HG02884 (cell line): Measurements from ENCODE around the gene BCR.

Source experiments
- ATAC-seq: cut with Tn5 transposase; IDR thresholded peaks from one replicate; pipeline ENCODE4 v1.9.1; 2021; ENCODE audit warnings: mild to moderate bottlenecking, moderate library complexity; ENCODE audit not compliant: unreplicated experiment

The BCR gene

GRCh38 chr22:23175817-23176644, 4.3 kb upstream of the BCR start:
- ATAC-seq: no peak

GRCh38 chr22:23176645-23177027, 3.7 kb upstream of the BCR start:
- ATAC-seq: no peak

GRCh38 chr22:23177197-23177596, 3.1 kb upstream of the BCR start:
- no peak for ATAC-seq

- no peak for ATAC-seq
These were observed 1.6 kb upstream of the BCR start for GRCh38 chr22:23178512-23179254.

DNA sequence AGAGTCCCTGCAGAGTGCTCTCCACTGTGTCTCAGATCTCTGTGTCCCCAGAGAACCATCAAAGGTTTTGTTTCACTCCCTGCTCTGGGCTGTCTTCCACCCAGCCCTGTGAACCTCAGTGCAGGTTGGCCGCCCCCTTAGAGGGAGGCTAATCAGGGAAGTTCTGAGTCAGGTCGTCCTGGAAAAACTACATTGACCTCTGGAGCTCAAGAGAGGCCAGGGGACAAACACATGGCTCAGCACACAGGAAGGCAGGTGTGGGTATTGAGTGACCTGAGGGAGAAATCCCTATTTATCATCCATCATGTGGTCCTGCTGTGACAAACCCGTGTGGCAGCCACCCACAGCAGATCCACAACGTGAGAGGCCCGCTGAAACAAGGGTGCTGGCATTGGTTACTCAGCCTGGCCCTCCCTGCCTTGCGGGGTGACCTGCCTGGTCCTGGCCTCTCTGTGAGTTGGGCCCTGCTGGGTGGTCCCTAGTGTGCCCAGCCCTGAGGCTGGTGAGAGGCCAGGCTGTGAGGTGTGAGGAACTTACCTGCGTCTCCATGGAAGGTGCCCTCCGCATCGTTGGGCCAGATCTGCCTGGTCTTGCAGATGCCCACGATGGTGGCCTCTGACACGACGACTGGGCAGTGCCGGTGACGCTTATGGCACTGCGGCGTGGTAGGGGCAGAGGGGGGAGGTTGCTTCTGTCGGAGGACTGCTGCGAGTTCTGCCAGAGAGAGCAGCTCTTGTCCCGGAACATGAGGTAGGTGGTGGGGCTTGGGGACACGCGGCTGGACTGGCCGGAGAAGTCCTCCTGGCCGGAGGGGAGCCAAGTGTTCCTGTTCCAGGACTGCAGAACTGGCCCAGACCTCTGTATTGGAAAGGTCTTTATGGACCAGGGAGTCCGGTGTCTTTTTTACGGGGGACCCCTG, 669 bp upstream of the BCR start:
- ATAC-seq: no peak

GRCh38 chr22:23180893-23181720, 798 bp downstream of the BCR start:
- no peak for ATAC-seq

DNA sequence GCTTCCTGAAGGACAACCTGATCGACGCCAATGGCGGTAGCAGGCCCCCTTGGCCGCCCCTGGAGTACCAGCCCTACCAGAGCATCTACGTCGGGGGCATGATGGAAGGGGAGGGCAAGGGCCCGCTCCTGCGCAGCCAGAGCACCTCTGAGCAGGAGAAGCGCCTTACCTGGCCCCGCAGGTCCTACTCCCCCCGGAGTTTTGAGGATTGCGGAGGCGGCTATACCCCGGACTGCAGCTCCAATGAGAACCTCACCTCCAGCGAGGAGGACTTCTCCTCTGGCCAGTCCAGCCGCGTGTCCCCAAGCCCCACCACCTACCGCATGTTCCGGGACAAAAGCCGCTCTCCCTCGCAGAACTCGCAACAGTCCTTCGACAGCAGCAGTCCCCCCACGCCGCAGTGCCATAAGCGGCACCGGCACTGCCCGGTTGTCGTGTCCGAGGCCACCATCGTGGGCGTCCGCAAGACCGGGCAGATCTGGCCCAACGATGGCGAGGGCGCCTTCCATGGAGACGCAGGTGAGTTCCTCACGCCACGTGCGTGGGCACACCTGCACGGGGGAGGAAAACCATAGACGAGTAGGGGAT, 1.5 kb downstream of the BCR start:
- no peak for ATAC-seq

DNA sequence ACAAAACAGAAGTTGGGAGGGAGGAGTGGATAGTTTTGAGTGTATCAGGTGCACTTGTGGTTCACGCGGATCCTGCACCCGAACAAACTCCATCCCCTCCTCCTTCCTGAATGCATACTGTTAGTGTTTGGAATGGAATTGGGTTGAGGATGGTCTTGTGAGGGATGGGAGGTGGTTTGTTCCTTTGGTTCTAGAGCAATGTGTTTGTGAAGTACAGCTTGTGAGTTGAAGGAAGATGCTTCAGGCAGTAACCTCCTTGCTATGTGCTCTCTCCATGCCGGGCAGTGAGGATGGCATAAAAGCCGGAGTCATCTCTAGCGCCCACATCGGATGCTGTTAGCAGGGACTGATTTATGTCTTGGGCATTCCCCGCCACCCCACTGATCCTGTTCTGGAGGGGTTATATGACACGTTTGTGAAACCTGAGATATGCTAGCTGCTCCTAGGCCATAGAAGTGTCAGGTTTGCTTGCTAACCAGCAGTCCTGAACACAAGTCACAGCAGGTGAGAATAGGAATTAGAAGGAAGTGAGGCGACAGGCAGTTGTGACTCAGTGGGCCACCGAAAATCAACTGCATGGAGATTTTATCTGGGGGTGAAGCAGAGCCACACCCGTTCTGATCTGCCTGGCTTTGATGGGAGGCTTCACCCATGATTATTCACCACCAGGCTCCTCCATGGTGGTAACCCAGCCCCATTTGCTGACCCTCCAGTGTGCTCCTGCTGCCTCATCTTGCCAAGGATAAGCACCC, 2.2 kb downstream of the BCR start:
- no peak for ATAC-seq

- no peak for ATAC-seq
These were observed 2.9 kb downstream of the BCR start for GRCh38 chr22:23183061-23183698.

- no peak for ATAC-seq
These were observed 3.9 kb downstream of the BCR start for GRCh38 chr22:23184100-23184763.

DNA sequence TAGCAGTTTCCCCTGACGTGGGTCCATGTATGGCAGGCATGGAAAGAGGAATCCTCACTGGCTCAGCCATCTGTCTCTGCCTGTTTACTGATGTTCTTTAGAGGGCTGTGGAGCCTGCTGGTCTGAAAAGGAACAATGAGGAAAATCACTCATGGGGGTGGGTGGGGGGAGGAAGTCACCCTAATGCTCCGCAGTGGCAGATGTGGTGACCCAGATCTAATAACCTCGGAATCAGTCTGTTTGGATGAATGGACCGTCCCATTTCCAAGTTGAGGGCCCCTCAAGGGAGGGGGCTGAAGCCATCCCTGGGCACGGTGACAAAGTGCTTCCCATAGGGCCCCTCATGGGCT, 4.4 kb downstream of the BCR start:
- ATAC-seq: no peak

DNA sequence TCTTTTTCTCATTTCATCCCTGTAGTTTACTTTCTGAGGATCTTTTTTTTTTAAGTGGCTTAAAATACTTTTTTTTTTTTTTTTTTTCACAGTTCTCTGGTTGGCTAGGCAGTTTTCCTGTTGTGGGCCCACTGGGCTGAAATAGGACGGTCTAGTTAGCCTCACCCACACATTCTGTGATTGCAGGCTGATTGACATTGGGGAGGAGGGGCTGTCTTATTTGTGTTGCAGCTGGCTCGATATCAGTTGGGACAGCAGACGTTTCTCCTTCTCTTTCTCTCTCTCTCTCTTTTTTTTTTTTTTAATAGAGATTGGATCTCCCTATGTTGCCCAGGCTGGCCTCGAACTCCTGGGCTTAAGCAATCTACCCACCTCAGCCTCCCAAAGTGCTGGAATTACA, 6.9 kb downstream of the BCR start:
- no peak for ATAC-seq

GRCh38 chr22:23187871-23188700, 7.8 kb downstream of the BCR start:
- ATAC-seq: no peak

GRCh38 chr22:23190526-23190925, 10.2 kb downstream of the BCR start:
- no peak for ATAC-seq

DNA sequence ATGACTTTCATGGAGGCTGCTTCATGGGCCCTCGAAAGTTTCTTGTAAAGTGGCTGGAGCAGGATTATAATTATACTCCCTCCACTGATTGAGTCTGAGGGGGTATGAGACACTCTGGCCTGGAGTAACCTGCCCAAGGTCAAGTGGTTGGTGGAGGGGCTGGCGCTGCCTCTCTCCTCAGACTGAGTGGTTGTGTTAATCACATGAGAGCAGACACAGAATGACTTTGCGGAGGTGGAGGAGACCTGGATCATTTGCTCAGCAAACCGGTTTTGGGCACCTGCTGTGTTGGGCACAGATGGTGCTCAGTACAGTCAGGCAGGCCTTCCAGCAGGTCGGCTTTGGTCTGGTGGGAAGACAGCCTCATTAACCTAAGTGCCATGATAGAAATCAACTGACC, 11.8 kb downstream of the BCR start:
- ATAC-seq: no peak

GRCh38 chr22:23192558-23192957, 12.2 kb downstream of the BCR start:
- no peak for ATAC-seq

GRCh38 chr22:23193196-23193827, 13.0 kb downstream of the BCR start:
- no peak for ATAC-seq
